Suprapubic skin (tissue), 3 donors: ENCODE results near the gene FMN1.

Experiments used
- POLR2A ChIP-seq, 2 donors: fragments of 450-650 bp; IDR thresholded peaks; one replicate each; pipeline ENCODE4 v1.6.1; 2017; ENCODE audit warnings: antibody characterized with exemption in 2 of 2, mild to moderate bottlenecking in 2 of 2, moderate library complexity in 2 of 2
- TF ChIP-seq, protein P1 (sequence below), 2 donors: fragments of 200-600 bp in 1 of 2; fragments of 450-650 bp in 1 of 2; sonication (generic) in 1 of 2; IDR thresholded peaks; one replicate each; pipeline ENCODE4 v1.5.1; 2016 to 2019; ENCODE audit warnings: antibody characterized with exemption in 2 of 2, mild to moderate bottlenecking in 1 of 2, moderate library complexity in 1 of 2

- no peak for TF ChIP-seq POLR2A (IDR thresholded peaks at IDR 0.05)
- TF ChIP-seq, protein P1, sequence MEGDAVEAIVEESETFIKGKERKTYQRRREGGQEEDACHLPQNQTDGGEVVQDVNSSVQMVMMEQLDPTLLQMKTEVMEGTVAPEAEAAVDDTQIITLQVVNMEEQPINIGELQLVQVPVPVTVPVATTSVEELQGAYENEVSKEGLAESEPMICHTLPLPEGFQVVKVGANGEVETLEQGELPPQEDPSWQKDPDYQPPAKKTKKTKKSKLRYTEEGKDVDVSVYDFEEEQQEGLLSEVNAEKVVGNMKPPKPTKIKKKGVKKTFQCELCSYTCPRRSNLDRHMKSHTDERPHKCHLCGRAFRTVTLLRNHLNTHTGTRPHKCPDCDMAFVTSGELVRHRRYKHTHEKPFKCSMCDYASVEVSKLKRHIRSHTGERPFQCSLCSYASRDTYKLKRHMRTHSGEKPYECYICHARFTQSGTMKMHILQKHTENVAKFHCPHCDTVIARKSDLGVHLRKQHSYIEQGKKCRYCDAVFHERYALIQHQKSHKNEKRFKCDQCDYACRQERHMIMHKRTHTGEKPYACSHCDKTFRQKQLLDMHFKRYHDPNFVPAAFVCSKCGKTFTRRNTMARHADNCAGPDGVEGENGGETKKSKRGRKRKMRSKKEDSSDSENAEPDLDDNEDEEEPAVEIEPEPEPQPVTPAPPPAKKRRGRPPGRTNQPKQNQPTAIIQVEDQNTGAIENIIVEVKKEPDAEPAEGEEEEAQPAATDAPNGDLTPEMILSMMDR (IDR thresholded peaks at IDR 0.05) = no peak
Observed at GRCh38 chr15:32918547-32918946, 276.0 kb downstream of the FMN1 start.
